ENCODE results near the gene RTL9.

Gene RTL9

DNA sequence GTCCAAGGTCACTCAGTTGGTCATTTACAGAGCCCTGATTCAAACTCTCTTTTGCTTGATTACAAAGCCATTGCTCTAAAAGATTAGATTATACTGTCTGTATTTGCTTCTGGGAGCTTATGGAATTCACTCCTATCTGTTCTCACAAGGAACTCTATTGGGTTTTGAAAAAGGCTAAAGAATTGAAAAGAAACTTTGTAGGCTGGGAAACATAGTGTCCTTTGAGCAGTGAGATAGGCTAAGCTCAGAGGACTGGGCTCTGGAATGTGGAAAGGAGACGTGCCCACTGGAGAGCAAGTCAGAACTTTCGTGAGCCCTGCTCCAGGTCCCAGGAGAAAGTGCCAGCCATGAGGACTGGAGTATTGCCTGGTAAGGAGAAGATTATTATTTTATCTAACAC lies at the start of gene RTL9:
TSS of gene RTL9 (plus strand) at position 301 of the 400 bp plus-strand sequence. CDS start 91,770 bp downstream, outside the sequence.
- H3K27ac ChIP-seq, result no peak within 1 kb of the TSS
- no peak for TF ChIP-seq CTCF (conservative IDR thresholded peaks at IDR 0.05)

DNA sequence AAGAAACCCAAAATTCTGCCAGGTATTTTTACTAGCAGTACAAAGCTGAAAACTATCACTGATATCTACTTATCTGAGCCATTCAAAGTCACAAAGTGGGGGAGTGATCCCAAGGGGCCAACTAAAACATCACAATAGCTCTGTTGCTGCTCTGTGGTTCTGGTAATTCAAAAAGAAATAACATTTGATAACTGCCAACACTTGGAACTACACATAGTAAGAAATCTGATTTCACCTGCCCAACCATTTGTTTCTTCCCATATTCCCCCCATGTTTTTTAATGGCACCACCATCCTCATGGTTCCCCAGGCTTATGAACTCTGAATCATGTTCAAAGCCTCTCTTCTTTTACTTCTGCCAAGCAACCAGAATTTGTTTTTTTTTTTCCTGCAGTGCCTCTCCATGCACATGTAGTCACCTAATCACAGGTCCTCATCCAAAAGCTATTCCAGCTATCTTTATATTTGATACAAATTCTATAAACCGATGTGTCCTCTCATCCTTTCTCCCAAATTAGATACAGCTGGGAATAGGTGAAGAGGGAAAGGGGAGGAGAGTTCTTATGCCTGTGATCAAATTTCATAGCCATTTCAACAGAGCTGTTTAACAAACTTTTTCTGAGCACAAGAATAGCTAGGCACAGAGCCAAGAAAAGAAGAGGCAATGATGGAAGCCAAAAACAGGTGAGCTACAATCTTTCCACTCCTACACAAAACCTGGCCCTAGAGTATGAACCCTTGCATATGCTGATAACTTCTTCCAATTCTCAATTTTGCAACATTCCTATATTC lies 48.5 kb upstream of the RTL9 start:
- no peak overlapping the region for H3K27ac ChIP-seq
- TF ChIP-seq CTCF (conservative IDR thresholded peaks at IDR 0.05), result no peak

DNA sequence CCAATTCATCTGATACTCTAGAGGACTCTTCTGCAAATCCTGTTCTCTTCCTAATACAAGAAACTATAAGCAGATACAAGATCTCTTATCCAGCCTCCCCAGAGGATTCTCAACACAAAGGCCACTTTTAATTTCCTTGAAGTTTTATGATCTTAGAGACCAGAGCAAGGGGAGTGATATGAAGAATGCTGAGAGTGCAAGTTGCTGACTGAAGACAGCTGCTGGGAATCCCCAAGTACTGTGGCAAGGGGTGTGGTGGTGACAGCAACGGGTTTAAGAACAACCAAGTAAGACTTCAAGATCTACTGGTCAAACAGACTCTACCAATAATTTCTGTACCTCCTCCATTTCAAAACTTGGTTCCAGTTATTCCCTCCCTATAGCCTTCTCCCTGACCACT lies 47.8 kb upstream of the RTL9 start:
- no peak for TF ChIP-seq CTCF (conservative IDR thresholded peaks at IDR 0.05)
- H3K27ac ChIP-seq, result no peak overlapping the region

DNA sequence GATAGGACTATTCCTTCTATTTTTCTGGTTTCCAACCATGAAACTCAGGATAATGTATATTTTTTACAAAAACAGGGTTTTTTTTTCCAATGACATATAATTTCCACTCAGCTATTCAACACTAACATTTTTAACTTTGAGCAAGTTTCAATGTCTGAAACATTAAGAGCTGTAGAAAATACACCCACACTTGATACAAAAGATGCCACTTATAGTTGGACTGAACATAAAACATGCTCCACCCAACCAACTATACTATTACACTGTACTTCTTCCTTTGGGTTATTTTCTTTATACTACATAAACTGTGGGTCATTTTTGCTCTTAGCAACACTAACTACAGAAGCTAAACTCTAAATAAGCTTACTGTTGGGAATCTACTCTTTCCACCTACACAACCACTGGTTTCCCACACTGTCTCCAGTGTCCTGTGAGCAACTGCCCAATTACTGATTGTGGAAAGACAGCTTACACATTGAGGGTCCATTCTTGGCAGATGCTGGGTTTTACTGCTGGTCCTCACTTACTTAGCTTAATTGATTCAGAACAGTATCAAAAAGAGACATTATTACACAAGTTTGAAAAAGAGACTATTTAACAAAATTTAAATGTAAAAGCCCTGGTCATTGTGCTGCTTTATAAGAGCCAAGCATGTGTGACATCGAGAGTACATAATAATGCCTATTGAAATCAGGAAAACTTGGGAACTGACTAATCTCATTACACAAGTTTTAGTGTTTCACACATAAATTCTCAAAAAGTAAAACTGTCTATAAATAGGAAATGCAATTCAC lies 47.0 kb upstream of the RTL9 start:
- TF ChIP-seq CTCF (conservative IDR thresholded peaks at IDR 0.05), result no peak
- H3K27ac ChIP-seq, result no peak overlapping the region

GRCh38 chrX:110315551-110315950 lies 43.1 kb upstream of the RTL9 start:
- no peak overlapping the region for H3K27ac ChIP-seq
- TF ChIP-seq CTCF (conservative IDR thresholded peaks at IDR 0.05), result no peak

DNA sequence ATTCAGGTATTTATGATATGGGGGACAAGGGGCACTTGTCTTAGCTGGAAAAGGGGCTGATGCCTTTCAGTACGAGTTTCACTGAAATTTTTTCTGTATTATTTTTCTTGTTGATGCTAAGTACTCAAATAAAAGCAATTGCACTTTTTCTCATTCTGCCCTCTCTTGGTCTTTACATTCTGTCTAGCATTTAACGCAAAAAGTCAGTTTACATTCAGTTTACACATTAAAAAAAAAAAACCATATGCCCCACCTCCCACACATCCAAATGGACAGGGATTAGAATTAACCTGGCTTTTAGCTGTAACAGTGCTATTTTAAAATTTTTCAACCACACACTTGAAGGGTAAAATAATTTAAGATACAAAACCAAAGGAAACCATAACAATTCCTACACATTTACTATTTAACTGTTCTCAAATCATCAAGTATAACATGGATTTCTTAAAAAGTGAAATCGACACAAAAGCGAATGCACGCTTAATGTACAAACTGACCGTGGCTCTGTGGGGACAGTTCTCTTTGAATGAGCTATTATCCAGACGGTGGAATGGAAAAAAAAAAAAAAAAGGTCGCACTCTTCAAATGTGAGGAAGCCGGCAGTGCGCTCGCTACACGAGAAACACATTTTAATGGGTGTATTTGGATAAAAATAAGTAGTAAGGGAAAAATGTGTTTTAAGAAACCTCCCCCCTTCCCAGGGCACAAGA lies 42.1 kb upstream of the RTL9 start:
- peak overlapping the region; percentile 84; the same call in 1 of the 2 replicates for H3K27ac ChIP-seq
- no peak for TF ChIP-seq CTCF (conservative IDR thresholded peaks at IDR 0.05)

Measured in VCaP (cell line).